Suprapubic skin (tissue), 4 donors: ENCODE data around the gene CEP295NL. TPM values are rescaled to one million over a fixed set of nuclear protein-coding genes. Genes with fewer than 3 reads are reported as not detected.
"Not testable (repeated sequence)": the region's sequence is repeated elsewhere in the genome, so short reads cannot be mapped to it uniquely, and the experiment has no call there.

Source experiments
- DNase-seq, 2 donors: peaks; one replicate each; pipeline ENCODE4 v3.0.0-alpha.2; 2019; ENCODE audit warnings: low spot score in 2 of 2
- H3K27ac ChIP-seq: fragments of 200-600 bp; sonication (generic); one replicate; pipeline ENCODE4 v1.5.1; 2019
- H3K27me3 ChIP-seq: fragments of 200-600 bp; sonication (generic); one replicate; pipeline ENCODE4 v1.5.1; 2019
- H3K36me3 ChIP-seq: fragments of 200-600 bp; sonication (generic); one replicate; pipeline ENCODE4 v1.5.1; 2019
- H3K4me1 ChIP-seq: fragments of 200-600 bp; sonication (generic); one replicate; pipeline ENCODE4 v1.5.1; 2019
- H3K4me3 ChIP-seq: fragments of 200-600 bp; sonication (generic); one replicate; pipeline ENCODE4 v1.5.1; 2019; ENCODE audit warnings: mild to moderate bottlenecking
- H3K9me3 ChIP-seq: fragments of 200-600 bp; sonication (generic); one replicate; pipeline ENCODE4 v1.5.1; 2019
- CTCF ChIP-seq, 2 donors: fragments of 200-600 bp in 1 of 2; fragments of 450-650 bp in 1 of 2; sonication (generic) in 1 of 2; IDR thresholded peaks; one replicate each; pipeline ENCODE4 v1.5.1; 2016 to 2019; ENCODE audit warnings: antibody characterized with exemption in 2 of 2, mild to moderate bottlenecking in 1 of 2, moderate library complexity in 1 of 2
- EP300 ChIP-seq: sonication (generic); formaldehyde crosslinking; IDR thresholded peaks from one replicate; pipeline ENCODE4 v1.6.1; 2017; ENCODE audit warnings: antibody characterized with exemption
- POLR2A ChIP-seq, 2 donors: fragments of 450-650 bp; IDR thresholded peaks; one replicate each; pipeline ENCODE4 v1.6.1; 2017; ENCODE audit warnings: antibody characterized with exemption in 2 of 2, mild to moderate bottlenecking in 2 of 2, moderate library complexity in 2 of 2
- POLR2AphosphoS5 ChIP-seq, 3 donors: sonication (generic); formaldehyde crosslinking; IDR thresholded peaks; one replicate each; pipeline ENCODE4 v1.6.1; 2017; ENCODE audit warnings: antibody characterized with exemption in 3 of 3
- WGBS: methylation state at CpG from one replicate; pipeline ENCODE4 v1.1.5; 2018; 5-methylcytosine and 5-hydroxymethylcytosine counted together
- total RNA-seq, 4 donors: library from RNA; depleted of rRNA; stranded (reverse); fragments of >200 nt; gene quantifications; one replicate each; pipeline ENCODE4 v1.1.0, GENCODE V29; 2016

The CEP295NL gene
- total RNA-seq, 4 donors from 2014 or later: 2.4 to 11.1 (median 3.5) TPM

DNA sequence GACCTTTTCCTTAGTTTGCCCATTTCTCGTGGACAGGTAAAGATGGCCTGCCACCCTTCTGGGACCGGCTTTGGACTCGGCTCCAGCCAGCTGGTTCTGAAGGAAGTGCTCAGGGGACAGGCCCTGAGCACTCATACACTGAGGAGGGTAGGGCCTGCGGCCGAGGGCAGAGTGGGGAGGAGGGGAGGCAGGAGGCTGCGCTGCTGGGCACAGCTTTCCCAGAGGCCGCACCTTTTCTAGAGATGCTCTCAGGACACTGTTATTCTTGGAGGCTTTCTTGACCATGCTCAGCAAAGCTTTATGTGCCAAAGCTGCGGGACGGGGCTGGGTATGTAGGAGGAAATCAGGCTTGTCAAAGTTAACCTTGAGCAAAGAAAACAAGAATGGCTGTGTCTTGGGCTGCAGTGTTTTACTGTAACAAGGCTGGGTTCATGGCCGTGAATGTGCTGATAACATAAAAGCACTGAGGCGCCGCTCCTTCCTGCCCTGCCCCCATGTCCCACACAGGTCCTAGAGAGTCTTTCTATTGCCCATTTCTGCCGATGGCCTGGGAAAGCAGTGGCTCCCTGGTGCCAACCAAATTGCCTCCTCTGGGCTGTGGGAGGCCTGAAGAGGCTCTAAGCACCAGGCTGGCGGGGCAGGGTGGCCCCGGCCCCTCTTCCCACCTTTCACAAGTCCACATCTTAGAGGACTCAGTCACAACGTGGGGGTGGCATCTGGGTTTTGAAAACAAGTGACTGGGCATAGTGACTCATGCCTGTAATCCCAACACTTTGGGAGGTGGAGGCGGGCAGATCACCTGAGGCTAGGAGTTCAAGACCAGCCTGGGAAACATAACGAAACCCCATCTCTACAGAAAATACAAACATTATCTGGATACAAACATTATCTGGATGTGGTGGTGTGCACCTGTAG lies 44.5 kb upstream of the CEP295NL start:
- no peak for DNase-seq
- Histone ChIP-seq H3K9me3 (peaks cover 11% of the 10 kb centered on the region), H3K27ac (no peak overlapping the region)

DNA sequence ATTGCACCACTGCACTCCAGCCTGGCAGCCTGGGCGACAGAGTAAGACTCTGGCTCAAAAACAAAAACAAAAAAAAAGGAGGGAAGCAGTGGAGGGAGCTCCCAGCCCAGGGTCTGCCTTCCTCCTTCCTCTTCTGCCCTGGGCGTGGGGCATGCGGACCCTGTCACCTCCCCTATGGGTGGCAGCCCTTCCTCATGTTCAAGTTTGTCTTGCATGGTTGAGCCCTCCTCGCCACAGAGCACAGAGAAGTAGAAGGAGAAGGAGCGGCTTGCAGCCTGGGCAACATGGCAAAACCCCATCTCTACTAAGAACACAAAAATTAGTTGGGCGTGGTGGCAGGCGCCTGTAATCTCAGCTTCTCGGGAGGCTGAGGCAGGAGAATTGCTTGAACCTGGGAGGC lies 43.6 kb upstream of the CEP295NL start:
- H3K27ac ChIP-seq: no peak overlapping the region
- TF ChIP-seq CTCF (IDR thresholded peaks at IDR 0.05) (no peak), EP300 (no peak), POLR2AphosphoS5 (IDR thresholded peaks at IDR 0.05) (no peak), POLR2A (IDR thresholded peaks at IDR 0.05) (no peak)
- no peaks in the 10 kb centered on the region for H3K4me1 ChIP-seq
- H3K4me3 ChIP-seq: no peak overlapping the region
- no peak for DNase-seq
- no peaks in the 10 kb centered on the region for H3K27me3 ChIP-seq
- 83% methylated on average over 8 of the region's 8 CpGs for WGBS
- H3K36me3 ChIP-seq: no peaks in the 10 kb centered on the region
- H3K9me3 ChIP-seq: peaks cover 11% of the 10 kb centered on the region

More for the DNA sequence above, 44.5 kb upstream of the CEP295NL start:
- no peak overlapping the region for H3K4me3 ChIP-seq
- WGBS: 72% methylated on average over 15 of the region's 18 CpGs
- H3K27me3 ChIP-seq: no peaks in the 10 kb centered on the region
- H3K36me3 ChIP-seq: no peaks in the 10 kb centered on the region
- TF ChIP-seq EP300: no peak
- TF ChIP-seq POLR2AphosphoS5 (IDR thresholded peaks at IDR 0.05): no peak
- TF ChIP-seq CTCF (IDR thresholded peaks at IDR 0.05): no peak
- no peak for TF ChIP-seq POLR2A (IDR thresholded peaks at IDR 0.05)
- H3K4me1 ChIP-seq: peaks cover 7% of the 10 kb centered on the region

DNA sequence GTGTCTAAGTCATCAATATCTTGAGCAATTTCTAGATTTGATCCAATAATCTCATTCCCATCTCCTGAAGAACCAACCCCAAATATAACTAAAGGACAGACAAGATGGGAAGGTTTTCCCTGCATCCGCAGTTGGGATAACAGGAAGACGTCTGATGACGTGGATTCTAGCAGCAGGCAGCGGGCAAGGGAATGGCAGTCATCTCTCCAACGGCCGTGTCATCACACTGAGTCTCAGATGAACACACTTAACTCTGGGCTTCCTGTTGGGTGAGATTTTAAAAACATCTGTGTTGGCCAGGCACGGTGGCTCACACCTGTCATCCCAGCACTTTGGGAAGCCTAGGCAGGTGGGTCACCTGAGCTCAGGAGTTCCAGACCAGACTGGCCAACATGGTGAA lies 43.1 kb upstream of the CEP295NL start:
- no peak for TF ChIP-seq POLR2A (IDR thresholded peaks at IDR 0.05)
- TF ChIP-seq EP300: no peak
- no peak for TF ChIP-seq POLR2AphosphoS5 (IDR thresholded peaks at IDR 0.05)
- TF ChIP-seq CTCF (IDR thresholded peaks at IDR 0.05): no peak
- H3K4me1 ChIP-seq: no peaks in the 10 kb centered on the region
- no peaks in the 10 kb centered on the region for H3K27me3 ChIP-seq
- no peak for DNase-seq
- H3K27ac ChIP-seq: no peak overlapping the region
- WGBS: 87% methylated on average over 7 of the region's 7 CpGs
- no peaks in the 10 kb centered on the region for H3K36me3 ChIP-seq
- peaks cover 11% of the 10 kb centered on the region for H3K9me3 ChIP-seq
- no peak overlapping the region for H3K4me3 ChIP-seq

- not testable (repeated sequence) for H3K27ac ChIP-seq, DNase-seq, H3K4me1 ChIP-seq, H3K4me3 ChIP-seq, H3K27me3 ChIP-seq, H3K9me3 ChIP-seq, H3K36me3 ChIP-seq
- WGBS: 91% methylated on average over 12 of the region's 12 CpGs
Measured at GRCh38 chr17:78945455-78945854, 42.5 kb upstream of the CEP295NL start.

GRCh38 chr17:78944956-78945355 lies 42.0 kb upstream of the CEP295NL start:
- H3K36me3 ChIP-seq: no peaks in the 10 kb centered on the region
- no peak for DNase-seq
- no peaks in the 10 kb centered on the region for H3K27me3 ChIP-seq
- H3K9me3 ChIP-seq: peaks cover 2% of the 10 kb centered on the region
- H3K27ac ChIP-seq: no peak overlapping the region
- WGBS: 72% methylated on average over 10 of the region's 10 CpGs
- H3K4me3 ChIP-seq: no peak overlapping the region
- H3K4me1 ChIP-seq: no peaks in the 10 kb centered on the region
- TF ChIP-seq POLR2A (IDR thresholded peaks at IDR 0.05): no peak
- TF ChIP-seq POLR2AphosphoS5 (IDR thresholded peaks at IDR 0.05): no peak
- no peak for TF ChIP-seq EP300
- no peak for TF ChIP-seq CTCF (IDR thresholded peaks at IDR 0.05)
